ENCODE data around the gene MSH5. TPM values are rescaled to one million over a fixed set of nuclear protein-coding genes. Genes with fewer than 3 reads are reported as not detected.

The MSH5 gene
- total RNA-seq, 3 donors from 2014 or later: 14.1 to 29.9 (median 29.7) TPM

DNA sequence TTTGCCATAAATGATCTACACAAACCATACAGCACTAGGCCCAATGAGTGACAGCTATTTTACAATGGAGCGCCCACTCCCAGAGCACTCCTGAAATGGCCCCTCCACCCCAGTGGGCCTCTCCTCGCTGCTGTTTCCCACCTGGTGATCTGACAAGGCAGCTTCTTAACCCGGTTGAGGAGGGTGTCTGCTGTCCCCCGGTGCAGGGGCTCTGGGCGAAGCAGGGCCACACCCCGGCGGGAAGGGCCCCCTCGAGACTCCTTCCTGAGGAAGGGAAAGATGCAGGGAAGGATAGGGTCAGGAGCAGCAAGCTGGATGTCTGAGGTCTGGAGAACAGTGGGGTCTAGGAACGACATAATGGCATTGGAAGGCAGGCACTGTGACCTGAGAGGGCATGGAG lies 46.9 kb upstream of the MSH5 start:
- TF ChIP-seq, protein P1, sequence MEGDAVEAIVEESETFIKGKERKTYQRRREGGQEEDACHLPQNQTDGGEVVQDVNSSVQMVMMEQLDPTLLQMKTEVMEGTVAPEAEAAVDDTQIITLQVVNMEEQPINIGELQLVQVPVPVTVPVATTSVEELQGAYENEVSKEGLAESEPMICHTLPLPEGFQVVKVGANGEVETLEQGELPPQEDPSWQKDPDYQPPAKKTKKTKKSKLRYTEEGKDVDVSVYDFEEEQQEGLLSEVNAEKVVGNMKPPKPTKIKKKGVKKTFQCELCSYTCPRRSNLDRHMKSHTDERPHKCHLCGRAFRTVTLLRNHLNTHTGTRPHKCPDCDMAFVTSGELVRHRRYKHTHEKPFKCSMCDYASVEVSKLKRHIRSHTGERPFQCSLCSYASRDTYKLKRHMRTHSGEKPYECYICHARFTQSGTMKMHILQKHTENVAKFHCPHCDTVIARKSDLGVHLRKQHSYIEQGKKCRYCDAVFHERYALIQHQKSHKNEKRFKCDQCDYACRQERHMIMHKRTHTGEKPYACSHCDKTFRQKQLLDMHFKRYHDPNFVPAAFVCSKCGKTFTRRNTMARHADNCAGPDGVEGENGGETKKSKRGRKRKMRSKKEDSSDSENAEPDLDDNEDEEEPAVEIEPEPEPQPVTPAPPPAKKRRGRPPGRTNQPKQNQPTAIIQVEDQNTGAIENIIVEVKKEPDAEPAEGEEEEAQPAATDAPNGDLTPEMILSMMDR (IDR thresholded peaks at IDR 0.05): no peak
- no peak overlapping the region for H3K4me3 ChIP-seq
- no peak for ATAC-seq
- H3K4me1 ChIP-seq (ENCODE audit: low read depth): no peaks in the 10 kb centered on the region
- DNase-seq: no peak
- intact Hi-C loops (cut with DNase I, micrococcal nuclease): no loop called here
- peaks cover 6% of the 10 kb centered on the region for H3K36me3 ChIP-seq (ENCODE audit: low read depth)
- no peaks in the 10 kb centered on the region for H3K9me3 ChIP-seq

DNA sequence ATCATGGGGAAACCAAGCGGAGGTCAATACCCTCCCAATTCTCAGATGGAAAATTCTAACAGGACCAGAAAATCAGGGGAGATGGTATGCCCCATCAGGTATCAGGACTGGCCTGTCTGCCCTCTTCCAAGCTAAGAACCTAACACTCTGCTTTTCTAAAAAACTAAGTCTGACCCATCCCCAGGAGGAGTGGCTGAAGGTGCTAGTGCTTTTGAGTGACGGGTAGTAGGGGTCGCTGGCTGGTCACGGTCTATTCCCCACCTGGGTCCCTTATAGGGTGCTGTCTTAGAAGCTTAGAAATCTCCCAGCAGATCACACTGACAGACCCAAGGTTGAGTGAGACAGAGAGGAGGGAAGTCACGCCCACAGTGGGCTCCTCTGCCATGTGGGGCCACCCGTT lies 46.3 kb upstream of the MSH5 start:
- no peak for ATAC-seq

DNA sequence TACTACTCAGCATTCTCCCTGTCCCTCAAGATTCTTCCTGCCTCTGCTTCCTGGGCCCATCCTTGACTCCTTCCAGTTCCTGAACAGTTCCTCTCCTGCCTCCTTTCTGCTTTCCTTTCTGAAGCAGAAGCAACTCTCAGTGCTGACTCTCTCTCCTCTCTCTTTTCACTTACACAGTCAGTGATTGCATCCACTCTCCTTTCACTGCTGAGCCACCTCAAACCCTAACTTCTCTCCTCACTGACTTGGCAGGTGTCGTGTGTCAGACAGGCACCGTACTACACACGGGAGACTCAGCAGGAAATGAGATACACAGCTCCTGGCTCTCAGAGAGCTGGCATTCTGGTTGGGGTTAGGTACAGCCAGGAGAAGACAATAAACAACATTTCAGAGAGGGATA lies 42.2 kb upstream of the MSH5 start:
- no peak for DNase-seq
- no peak for ATAC-seq
- TF ChIP-seq, protein P1 (IDR thresholded peaks at IDR 0.05): no peak
- H3K9me3 ChIP-seq: no peaks in the 10 kb centered on the region
- H3K4me3 ChIP-seq: no peak overlapping the region
- no peaks in the 10 kb centered on the region for H3K36me3 ChIP-seq (ENCODE audit: low read depth)
- peaks cover 16% of the 10 kb centered on the region for H3K4me1 ChIP-seq (ENCODE audit: low read depth)
- intact Hi-C loops (cut with DNase I, micrococcal nuclease): no loop called here

More for the DNA sequence above, 46.3 kb upstream of the MSH5 start:
- Histone ChIP-seq H3K9me3 (no peaks in the 10 kb centered on the region), H3K4me3 (no peak overlapping the region), H3K4me1 (ENCODE audit: low read depth) (no peaks in the 10 kb centered on the region), H3K36me3 (ENCODE audit: low read depth) (peaks cover 5% of the 10 kb centered on the region)
- intact Hi-C loops (cut with DNase I, micrococcal nuclease): no loop called here
- no peak for DNase-seq
- TF ChIP-seq, protein P1 (IDR thresholded peaks at IDR 0.05): no peak

DNA sequence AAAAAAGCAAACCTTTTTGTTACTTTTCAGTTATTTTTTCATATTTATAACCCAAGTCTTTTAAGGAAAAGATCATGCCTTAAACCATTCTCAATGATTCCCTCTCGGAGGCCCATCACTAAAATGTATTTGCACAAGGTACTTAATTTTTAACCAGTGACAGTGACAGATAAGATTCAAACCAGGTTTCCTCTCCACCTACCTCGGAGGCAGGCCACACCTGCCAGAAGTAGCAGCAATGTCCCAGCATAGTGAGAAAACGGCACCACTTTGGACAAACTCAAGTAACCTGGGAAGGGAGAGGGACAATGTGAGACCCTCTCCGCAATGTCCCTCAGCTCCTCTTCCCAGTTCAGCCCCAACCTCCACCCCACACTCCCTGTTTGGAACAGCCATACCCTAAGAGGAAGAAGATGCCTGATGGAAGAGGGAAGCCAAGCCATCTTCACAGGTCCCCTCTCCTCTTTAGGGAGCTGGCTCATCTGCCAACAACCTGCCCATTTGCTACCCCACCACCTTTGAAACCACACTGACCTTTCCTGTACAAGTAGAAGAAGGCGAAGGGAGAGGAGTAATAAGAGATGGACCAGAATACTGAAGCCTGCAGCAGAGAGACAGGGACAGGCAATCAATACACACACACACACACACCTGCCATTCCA lies 38.9 kb upstream of the MSH5 start:
- DNase-seq (no peak), ATAC-seq (no peak)
- TF ChIP-seq, protein P1 (IDR thresholded peaks at IDR 0.05): no peak
- Histone ChIP-seq H3K4me3 (no peak overlapping the region), H3K4me1 (ENCODE audit: low read depth) (peaks cover 20% of the 10 kb centered on the region), H3K9me3 (no peaks in the 10 kb centered on the region), H3K36me3 (ENCODE audit: low read depth) (no peaks in the 10 kb centered on the region)
- intact Hi-C loops (cut with DNase I, micrococcal nuclease): no loop called here

DNA sequence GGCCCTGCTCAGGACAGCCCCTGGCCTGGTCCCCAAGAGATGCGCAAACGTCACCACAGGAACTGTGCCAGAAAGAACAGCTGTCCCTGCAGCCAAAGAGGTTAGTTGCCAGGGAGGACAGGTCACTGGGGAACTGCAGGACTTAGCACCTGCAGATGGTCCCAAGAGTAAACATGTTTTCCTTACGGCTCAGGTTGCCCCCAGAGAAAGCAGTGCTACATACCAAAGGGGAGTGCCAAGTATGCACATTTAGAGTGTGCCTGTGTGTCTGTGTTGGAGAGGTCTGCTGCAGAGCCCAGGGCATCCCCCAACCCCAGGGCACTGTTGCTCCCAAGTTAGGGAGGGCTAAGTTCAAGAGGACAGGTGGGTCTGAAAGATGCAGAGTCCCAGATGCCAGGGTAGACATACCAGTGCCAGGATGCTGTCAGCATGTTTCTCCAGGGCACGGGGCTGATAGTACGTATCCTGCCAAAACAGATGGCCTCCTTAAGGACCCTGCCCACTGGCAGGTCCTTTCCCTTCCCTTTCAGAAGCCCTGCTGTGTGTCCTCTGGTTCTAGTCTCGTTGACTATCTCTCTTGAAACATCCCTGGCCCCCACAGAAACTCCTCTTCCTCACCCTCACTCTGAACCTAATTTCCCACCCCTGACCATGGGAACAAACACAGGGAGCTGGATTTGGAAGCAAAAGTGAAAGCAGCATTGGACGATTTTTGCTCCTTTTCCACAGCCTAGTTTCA lies 38.0 kb upstream of the MSH5 start:
- ATAC-seq (peak; percentile 0), DNase-seq (no peak)
- Histone ChIP-seq H3K4me3 (no peak overlapping the region), H3K36me3 (ENCODE audit: low read depth) (no peaks in the 10 kb centered on the region), H3K4me1 (ENCODE audit: low read depth) (peaks cover 20% of the 10 kb centered on the region), H3K9me3 (no peaks in the 10 kb centered on the region)
- TF ChIP-seq, protein P1 (IDR thresholded peaks at IDR 0.05): no peak
- intact Hi-C loops (cut with DNase I, micrococcal nuclease): no loop called here

Measured in mucosa of descending colon (tissue), 3 donors.